ENCODE results near the gene CFAP107. TPM values are rescaled to one million over a fixed set of nuclear protein-coding genes. Genes with fewer than 3 reads are reported as not detected.

CFAP107 gene
- total RNA-seq, 1 experiment from 2014 or later, result not detected

DNA sequence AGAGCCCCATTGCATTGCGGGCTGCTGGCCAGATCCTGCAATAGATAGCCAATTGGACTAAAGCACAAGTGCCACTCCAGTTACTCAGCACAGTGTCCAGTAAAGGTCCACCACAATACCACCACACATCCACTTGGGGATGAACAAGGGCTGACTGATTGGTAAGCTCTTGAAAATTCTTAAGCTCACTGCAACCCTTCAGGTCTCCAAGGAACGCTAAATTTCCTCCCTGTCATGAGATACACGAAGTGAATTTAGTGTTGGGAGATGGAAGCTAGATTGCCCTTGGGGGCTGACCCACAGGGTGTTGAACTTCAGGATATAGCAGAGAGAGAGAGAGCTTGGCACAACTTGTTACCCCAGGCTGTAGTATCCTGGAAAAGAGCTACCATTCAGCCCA, 39.9 kb upstream of the CFAP107 start:
- Mint-ChIP-seq H3K9me3 (ENCODE audit: unreplicated experiment) (peaks cover 10% of the 10 kb centered on the region), H3K4me1 (ENCODE audit: insufficient read depth, unreplicated experiment) (no peaks in the 10 kb centered on the region), H3K36me3 (ENCODE audit: insufficient read depth, unreplicated experiment) (no peaks in the 10 kb centered on the region), H3K27me3 (ENCODE audit: insufficient read depth, unreplicated experiment) (no peaks in the 10 kb centered on the region), H3K4me3 (ENCODE audit: unreplicated experiment) (no peak overlapping the region), H3K27ac (ENCODE audit: low read depth, unreplicated experiment) (no peak overlapping the region)
- POLR2A ChIA-PET, result no interaction called here
- TF ChIP-seq CTCF (IDR thresholded peaks at IDR 0.05; ENCODE audit: unreplicated experiment), result no peak
- DNase-seq (ENCODE audit: unreplicated experiment), result no peak
- intact Hi-C loops (cut with micrococcal nuclease), result no loop called here
- CTCF ChIA-PET, result no interaction called here
- BruUV-seq (replicated peaks), result no TSS peak

GRCh38 chr1:12708396-12709090, 37.5 kb upstream of the CFAP107 start:
- H3K27ac Mint-ChIP-seq (ENCODE audit: low read depth, unreplicated experiment), result no peak overlapping the region
- BruUV-seq (replicated peaks), result no TSS peak
- POLR2A ChIA-PET, result no interaction called here
- CTCF ChIA-PET, result no interaction called here
- peaks cover 8% of the 10 kb centered on the region for H3K9me3 Mint-ChIP-seq (ENCODE audit: unreplicated experiment)
- H3K36me3 Mint-ChIP-seq (ENCODE audit: insufficient read depth, unreplicated experiment), result peaks cover 4% of the 10 kb centered on the region
- no peak for TF ChIP-seq CTCF (IDR thresholded peaks at IDR 0.05; ENCODE audit: unreplicated experiment)
- no peak overlapping the region for H3K4me3 Mint-ChIP-seq (ENCODE audit: unreplicated experiment)
- intact Hi-C loops (cut with micrococcal nuclease), result no loop called here
- no peak for DNase-seq (ENCODE audit: unreplicated experiment)
- H3K27me3 Mint-ChIP-seq (ENCODE audit: insufficient read depth, unreplicated experiment), result no peaks in the 10 kb centered on the region
- H3K4me1 Mint-ChIP-seq (ENCODE audit: insufficient read depth, unreplicated experiment), result no peaks in the 10 kb centered on the region

- no TSS peak for BruUV-seq (replicated peaks)
- ChIA-PET CTCF (no interaction called here), POLR2A (no interaction called here)
- no peak overlapping the region for H3K27ac Mint-ChIP-seq (ENCODE audit: low read depth, unreplicated experiment)
- peaks cover 3% of the 10 kb centered on the region for H3K9me3 Mint-ChIP-seq (ENCODE audit: unreplicated experiment)
- intact Hi-C loops (cut with micrococcal nuclease), result no loop called here
- DNase-seq (ENCODE audit: unreplicated experiment), result peak; percentile 50
- no peak overlapping the region for H3K4me3 Mint-ChIP-seq (ENCODE audit: unreplicated experiment)
- no peak for TF ChIP-seq CTCF (IDR thresholded peaks at IDR 0.05; ENCODE audit: unreplicated experiment)
- peaks cover 6% of the 10 kb centered on the region for H3K36me3 Mint-ChIP-seq (ENCODE audit: insufficient read depth, unreplicated experiment)
- no peaks in the 10 kb centered on the region for H3K4me1 Mint-ChIP-seq (ENCODE audit: insufficient read depth, unreplicated experiment)
- H3K27me3 Mint-ChIP-seq (ENCODE audit: insufficient read depth, unreplicated experiment), result no peaks in the 10 kb centered on the region
Observed at GRCh38 chr1:12709091-12709491, 36.9 kb upstream of the CFAP107 start.

DNA sequence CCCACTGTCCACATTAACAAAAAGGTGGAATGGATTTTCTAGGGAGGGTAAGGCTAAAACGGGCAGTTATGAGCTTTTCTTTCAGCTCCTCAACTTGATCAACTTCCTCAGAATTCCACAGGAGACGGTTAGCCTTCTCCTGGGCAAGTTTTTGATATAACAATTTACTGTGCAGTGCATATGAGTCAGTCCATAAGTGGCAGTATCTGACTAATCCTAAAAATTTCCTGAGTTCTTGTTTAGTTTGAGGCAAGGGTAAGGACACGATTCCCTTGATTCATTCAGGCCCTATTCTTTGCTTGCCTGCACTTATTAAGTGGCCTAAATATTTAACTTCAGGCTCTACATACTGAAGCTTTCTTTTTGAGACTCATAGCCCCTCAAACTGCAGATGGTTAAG, 36.3 kb upstream of the CFAP107 start:
- no peak for TF ChIP-seq CTCF (IDR thresholded peaks at IDR 0.05; ENCODE audit: unreplicated experiment)
- Mint-ChIP-seq H3K27ac (ENCODE audit: low read depth, unreplicated experiment) (no peak overlapping the region), H3K9me3 (ENCODE audit: unreplicated experiment) (no peaks in the 10 kb centered on the region), H3K36me3 (ENCODE audit: insufficient read depth, unreplicated experiment) (peaks cover 6% of the 10 kb centered on the region), H3K27me3 (ENCODE audit: insufficient read depth, unreplicated experiment) (no peaks in the 10 kb centered on the region), H3K4me1 (ENCODE audit: insufficient read depth, unreplicated experiment) (no peaks in the 10 kb centered on the region), H3K4me3 (ENCODE audit: unreplicated experiment) (no peak overlapping the region)
- ChIA-PET POLR2A (no interaction called here), CTCF (interaction anchor here (0.6 kb wide), 1 partner anchor 9 kb away, joined by 3 read pairs; no protein-coding TSS in a partner anchor)
- DNase-seq (ENCODE audit: unreplicated experiment), result no peak
- no TSS peak for BruUV-seq (replicated peaks)
- intact Hi-C loops (cut with micrococcal nuclease), result no loop called here

All from MCF 10A (cell line).